ENCODE data around the gene DLG2.

- TF ChIP-seq POLR2A (IDR thresholded peaks at IDR 0.05): no peak
- TF ChIP-seq CTCF (IDR thresholded peaks at IDR 0.05): no peak
These were observed 101.5 kb downstream of the DLG2 start for GRCh38 chr11:85525686-85526085.
